Ishikawa (cell line): ENCODE measurements around the gene PER2.

Experiments
- EP300 ChIP-seq: IDR thresholded peaks from 2 replicates; pipeline ENCODE4 v1.6.1; 2012; ENCODE audit warnings: borderline replicate concordance
- YY1 ChIP-seq: IDR thresholded peaks from 2 replicates; pipeline ENCODE4 v1.6.1; 2012; ENCODE audit warnings: low read depth
- TF ChIP-seq, protein P1 (sequence below): IDR thresholded peaks from 2 replicates; pipeline ENCODE4 v1.6.1; 2012

DNA sequence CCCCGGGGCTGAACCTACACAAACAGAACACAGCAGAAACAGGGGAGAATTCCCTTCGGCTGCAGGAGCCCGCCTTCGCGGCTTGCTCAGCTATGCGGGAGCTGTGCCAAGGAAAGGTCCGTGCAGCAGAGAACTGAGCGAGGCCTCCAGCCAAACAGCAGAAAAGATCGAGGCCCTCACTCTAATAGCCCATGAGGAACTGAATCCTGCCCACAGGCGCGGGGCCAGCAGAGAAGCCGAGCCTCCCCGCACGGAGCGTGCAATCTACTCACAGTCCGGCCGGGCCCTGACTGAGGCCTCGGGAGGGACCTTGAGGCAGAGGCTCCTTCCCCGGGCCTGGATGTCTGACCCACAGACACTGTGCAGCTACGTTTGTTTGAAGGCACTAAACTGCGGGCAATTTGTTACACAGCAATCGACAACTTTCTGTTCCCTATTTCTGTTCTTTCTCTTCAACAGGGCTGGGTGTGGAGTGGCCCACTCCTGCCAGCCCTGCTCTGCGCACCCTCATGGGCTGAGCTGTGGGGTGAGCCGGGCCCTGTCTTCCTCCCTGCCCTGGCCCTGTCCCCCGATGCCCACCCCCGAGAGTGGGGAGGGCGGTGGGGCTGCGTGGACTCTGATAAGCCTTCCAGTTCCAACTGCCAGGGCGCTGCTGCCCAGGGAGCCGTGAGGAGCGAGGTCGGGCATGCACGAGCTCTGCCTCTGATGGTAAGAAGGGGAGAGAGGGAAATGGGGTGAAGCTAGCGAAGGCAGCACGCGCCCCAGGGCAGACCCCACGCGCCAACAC, 62.3 kb downstream of the PER2 start:
- TF ChIP-seq EP300, result no peak
- TF ChIP-seq, protein P1, sequence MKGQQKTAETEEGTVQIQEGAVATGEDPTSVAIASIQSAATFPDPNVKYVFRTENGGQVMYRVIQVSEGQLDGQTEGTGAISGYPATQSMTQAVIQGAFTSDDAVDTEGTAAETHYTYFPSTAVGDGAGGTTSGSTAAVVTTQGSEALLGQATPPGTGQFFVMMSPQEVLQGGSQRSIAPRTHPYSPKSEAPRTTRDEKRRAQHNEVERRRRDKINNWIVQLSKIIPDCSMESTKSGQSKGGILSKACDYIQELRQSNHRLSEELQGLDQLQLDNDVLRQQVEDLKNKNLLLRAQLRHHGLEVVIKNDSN, result no peak
- no peak for TF ChIP-seq YY1
